WTC11 (cell line): Measurements from ENCODE around the gene STX3.

Experiments used
- CTCF ChIP-seq: fragments of 200-600 bp; IDR thresholded peaks from 2 replicates; pipeline ENCODE4 v1.8.0; 2022; ENCODE audit warnings: antibody characterized with exemption
- MAX ChIP-seq: sonication (generic); formaldehyde crosslinking; IDR thresholded peaks from 2 replicates; pipeline ENCODE4 v1.8.0; 2022; ENCODE audit warnings: mild to moderate bottlenecking, missing genetic modification reagents
- MXD4 ChIP-seq: fragments of 250-450 bp; sonication (Bioruptor Pico); IDR thresholded peaks from 2 replicates; pipeline ENCODE4 v1.8.0; 2021; ENCODE audit warnings: mild to moderate bottlenecking, moderate library complexity, borderline replicate concordance
- ZNF138 ChIP-seq: sonication (generic); formaldehyde crosslinking; conservative IDR thresholded peaks from 2 replicates; pipeline ENCODE4 v1.8.1; 2022; ENCODE audit warnings: mild to moderate bottlenecking, moderate library complexity, missing genetic modification reagents

- no peak for TF ChIP-seq CTCF
- no peak for TF ChIP-seq ZNF138 (CRISPR knock-in tag)
- no peak for TF ChIP-seq MXD4
- TF ChIP-seq MAX (CRISPR knock-in tag), result no peak
Observed at GRCh38 chr11:59846556-59846955, 91.4 kb downstream of the STX3 start.
